HUES64 (cell line): ENCODE data around the gene TEKT1.
"Not testable (repeated sequence)": the region's sequence is repeated elsewhere in the genome, so short reads cannot be mapped to it uniquely, and the experiment has no call there.

ENCODE experiments used
- H3K27ac ChIP-seq: 2 replicates; pipeline ENCODE4 v1.7.0; 2013; ENCODE audit warnings: low read depth, low read length, inconsistent platforms
- H3K27me3 ChIP-seq: 2 replicates; pipeline ENCODE4 v1.6.1; 2013; ENCODE audit warnings: mild to moderate bottlenecking, low read length; ENCODE audit not compliant: insufficient read depth
- H3K36me3 ChIP-seq: 2 replicates; pipeline ENCODE4 v1.6.1; 2013; ENCODE audit warnings: mild to moderate bottlenecking, low read length; ENCODE audit not compliant: insufficient read depth
- H3K4me1 ChIP-seq: 2 replicates; pipeline ENCODE4 v1.6.1; 2013; ENCODE audit warnings: mild to moderate bottlenecking, low read length, moderate library complexity; ENCODE audit not compliant: insufficient read depth
- H3K4me3 ChIP-seq: 2 replicates; pipeline ENCODE4 v1.5.1; 2013; ENCODE audit warnings: mild to moderate bottlenecking, low read length, moderate library complexity
- H3K9ac ChIP-seq: 2 replicates; pipeline ENCODE4 v1.6.1; 2013; ENCODE audit warnings: mild to moderate bottlenecking, low read depth, low read length
- H3K9me3 ChIP-seq: 2 replicates; pipeline ENCODE4 v1.6.1; 2013; ENCODE audit warnings: low read depth, low read length; ENCODE audit not compliant: insufficient read depth
- WGBS: fragments of 150-250, 120-280 bp; methylation state at CpG from one replicate; pipeline ENCODE4 v1.1.7; 2013; ENCODE audit warnings: missing lambda C conversion rate; 5-methylcytosine and 5-hydroxymethylcytosine counted together

TEKT1 gene

GRCh38 chr17:6856051-6856450, 24.5 kb upstream of the TEKT1 start:
- 89% methylated on average over 3 of the region's 3 CpGs for WGBS

DNA sequence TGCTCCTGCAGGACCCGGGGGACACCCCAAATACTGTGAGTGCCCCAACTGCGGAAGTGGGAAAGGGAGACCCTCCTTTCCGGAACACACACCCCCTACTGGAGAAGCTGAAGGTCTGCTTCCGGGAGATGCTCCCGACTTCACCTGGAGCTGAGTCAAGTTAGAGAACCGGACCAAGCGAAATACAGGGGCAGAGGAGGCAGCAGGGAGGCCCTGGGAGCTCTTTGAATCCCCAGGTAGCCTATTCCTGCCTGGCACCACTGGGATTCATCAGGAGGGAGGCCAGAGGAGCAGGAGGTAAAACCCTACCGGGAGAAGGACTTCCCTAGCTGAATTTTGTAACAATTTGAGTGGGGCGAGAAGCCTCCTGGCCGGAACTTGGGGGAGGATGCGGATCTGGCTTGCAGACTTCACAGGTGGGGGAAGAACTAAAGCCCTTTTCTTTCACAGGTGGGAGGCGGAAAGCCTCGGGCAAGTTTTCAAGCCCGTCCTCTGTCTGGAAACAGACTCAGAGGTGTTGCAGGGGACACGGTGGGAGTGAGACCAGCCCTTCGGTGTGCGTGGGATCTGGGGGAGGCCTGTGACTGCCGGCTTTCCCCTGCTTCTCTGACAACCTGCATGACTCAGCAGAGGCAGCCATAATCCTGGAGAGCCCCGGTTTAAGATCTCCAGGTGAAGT, 22.4 kb upstream of the TEKT1 start:
- peak overlapping the region; percentile 63; the same call in 1 of the 2 replicates for H3K27ac ChIP-seq
- no peaks in the 10 kb centered on the region for H3K36me3 ChIP-seq
- H3K4me1 ChIP-seq: 0 out of 2 replicates have a peak, but pooled peaks cover 5% of the 10 kb centered on the region
- peak overlapping the region; percentile 71 for H3K9ac ChIP-seq
- no peaks in the 10 kb centered on the region for H3K9me3 ChIP-seq
- no peaks in the 10 kb centered on the region for H3K27me3 ChIP-seq
- WGBS: 65% methylated on average over 19 of the region's 19 CpGs
- H3K4me3 ChIP-seq: peak overlapping the region; percentile 50

More at GRCh38 chr17:6856051-6856450, 24.5 kb upstream of the TEKT1 start:
- H3K9ac ChIP-seq: no peak overlapping the region
- peaks cover 4% of the 10 kb centered on the region; the same call in 1 of the 2 replicates for H3K27me3 ChIP-seq
- H3K4me3 ChIP-seq: no peak overlapping the region
- H3K27ac ChIP-seq: no peak overlapping the region
- no peaks in the 10 kb centered on the region for H3K36me3 ChIP-seq
- H3K4me1 ChIP-seq: 0 out of 2 replicates have a peak, but pooled peaks cover 5% of the 10 kb centered on the region
- H3K9me3 ChIP-seq: no peaks in the 10 kb centered on the region

GRCh38 chr17:6848545-6849179, 17.1 kb upstream of the TEKT1 start:
- not testable (repeated sequence) for H3K36me3 ChIP-seq, H3K9me3 ChIP-seq, H3K4me1 ChIP-seq, H3K4me3 ChIP-seq, H3K27me3 ChIP-seq, H3K9ac ChIP-seq, H3K27ac ChIP-seq
- WGBS: 76% methylated on average over 7 of the region's 7 CpGs

GRCh38 chr17:6846138-6846537, 14.6 kb upstream of the TEKT1 start:
- 90% methylated on average over 5 of the region's 6 CpGs for WGBS
- not testable (repeated sequence) for H3K9me3 ChIP-seq, H3K27ac ChIP-seq, H3K4me3 ChIP-seq, H3K9ac ChIP-seq, H3K27me3 ChIP-seq, H3K36me3 ChIP-seq, H3K4me1 ChIP-seq

DNA sequence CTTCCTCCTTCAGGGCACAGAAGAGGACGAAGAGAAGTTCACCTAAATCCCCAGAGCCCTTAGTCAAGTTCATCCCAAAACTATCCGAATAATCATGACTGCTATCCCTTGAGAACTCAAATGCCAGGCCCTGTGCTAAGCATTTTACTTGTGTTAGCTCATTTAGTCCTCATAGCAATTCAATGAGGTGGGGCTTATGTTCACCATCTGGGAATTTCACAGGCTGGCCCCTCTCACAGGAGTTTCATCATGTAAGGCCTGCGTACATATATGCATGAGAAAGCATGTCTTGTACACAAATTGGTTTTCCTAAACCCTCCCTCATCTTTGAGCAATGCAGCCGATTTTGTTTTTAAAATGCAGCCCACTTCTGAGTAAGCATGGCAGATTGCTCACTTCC, 12.9 kb upstream of the TEKT1 start:
- not testable (repeated sequence) for H3K4me1 ChIP-seq, H3K9ac ChIP-seq, H3K27ac ChIP-seq, H3K36me3 ChIP-seq, H3K9me3 ChIP-seq, H3K4me3 ChIP-seq
- WGBS: 86% methylated on average over 4 of the region's 4 CpGs
- peaks cover 12% of the 10 kb centered on the region for H3K27me3 ChIP-seq

DNA sequence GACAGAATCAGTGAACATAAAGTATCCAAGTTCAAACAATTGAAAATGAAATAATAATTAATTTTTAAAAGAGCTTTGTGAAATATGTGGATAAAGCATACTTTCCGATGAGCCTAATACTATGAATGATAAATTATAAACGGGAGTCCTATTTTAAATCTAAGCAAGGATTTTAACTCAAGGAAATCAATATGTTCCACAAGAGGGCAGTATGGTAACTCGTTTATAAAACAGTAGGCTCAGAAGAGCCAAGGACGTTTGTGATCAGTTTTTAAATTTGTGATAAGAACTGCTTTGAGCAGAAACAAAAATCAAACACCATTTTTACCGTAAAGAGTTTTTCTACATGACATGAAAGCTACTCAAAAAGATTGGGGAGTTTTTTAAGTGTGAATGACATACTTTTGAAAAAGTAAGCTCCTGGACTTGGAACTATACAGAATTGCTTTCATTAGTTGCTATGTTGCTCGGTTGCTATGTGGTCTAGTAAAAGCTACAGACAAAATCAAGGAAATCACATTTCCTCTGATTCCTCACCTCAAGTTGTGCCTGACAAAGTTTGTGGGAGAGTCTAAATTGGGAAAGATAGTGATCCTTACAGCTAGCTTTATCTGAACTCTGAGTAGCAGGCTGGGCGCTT, 11.8 kb upstream of the TEKT1 start:
- Histone ChIP-seq H3K36me3 (no peaks in the 10 kb centered on the region), H3K9me3 (no peaks in the 10 kb centered on the region), H3K27ac (no peak overlapping the region), H3K4me1 (no peaks in the 10 kb centered on the region), H3K9ac (no peak overlapping the region), H3K27me3 (peaks cover 19% of the 10 kb centered on the region), H3K4me3 (no peak overlapping the region)
- WGBS: 60% methylated on average over 4 of the region's 7 CpGs

DNA sequence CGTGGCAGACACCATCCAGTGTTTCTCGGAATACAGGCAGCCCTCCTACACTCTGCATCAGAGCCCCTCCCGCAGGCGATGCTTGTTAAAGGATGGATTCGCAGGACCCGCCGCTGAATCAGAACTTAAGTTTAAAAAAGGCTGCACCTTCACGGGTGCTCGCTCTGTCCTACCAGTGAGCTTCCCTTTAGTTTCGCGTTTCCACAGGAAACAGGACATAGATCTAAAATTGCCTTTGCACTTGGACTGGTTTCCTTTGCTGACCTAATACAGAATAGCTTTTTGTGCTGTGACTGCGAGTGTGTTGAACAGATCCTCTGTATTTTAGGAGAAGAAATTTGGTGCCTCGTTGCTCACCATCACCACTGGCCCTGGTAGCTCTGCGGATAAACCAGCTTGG, 10.2 kb upstream of the TEKT1 start:
- not testable (repeated sequence) for H3K4me3 ChIP-seq, H3K36me3 ChIP-seq, H3K4me1 ChIP-seq, H3K9ac ChIP-seq, H3K27ac ChIP-seq, H3K9me3 ChIP-seq
- 68% methylated on average over 4 of the region's 14 CpGs for WGBS
- H3K27me3 ChIP-seq: peaks cover 28% of the 10 kb centered on the region

- H3K36me3 ChIP-seq: no peaks in the 10 kb centered on the region
- WGBS: 90% methylated on average over 6 of the region's 7 CpGs
- no peaks in the 10 kb centered on the region for H3K4me1 ChIP-seq
- H3K9ac ChIP-seq: no peak overlapping the region
- H3K4me3 ChIP-seq: no peak overlapping the region
- H3K27ac ChIP-seq: no peak overlapping the region
- peaks cover 54% of the 10 kb centered on the region for H3K27me3 ChIP-seq
- H3K9me3 ChIP-seq: no peaks in the 10 kb centered on the region
These were observed 1.0 kb downstream of the TEKT1 start for GRCh38 chr17:6830383-6830986.

GRCh38 chr17:6823011-6823442, 8.5 kb downstream of the TEKT1 start:
- no peaks in the 10 kb centered on the region for H3K9me3 ChIP-seq
- no peak overlapping the region for H3K27ac ChIP-seq
- H3K4me3 ChIP-seq: no peak overlapping the region
- H3K27me3 ChIP-seq: no peaks in the 10 kb centered on the region
- no peak overlapping the region for H3K9ac ChIP-seq
- H3K4me1 ChIP-seq: no peaks in the 10 kb centered on the region
- H3K36me3 ChIP-seq: no peaks in the 10 kb centered on the region

- H3K9me3 ChIP-seq: no peaks in the 10 kb centered on the region
- 94% methylated on average over 3 of the region's 3 CpGs for WGBS
- no peak overlapping the region for H3K4me3 ChIP-seq
- no peaks in the 10 kb centered on the region for H3K4me1 ChIP-seq
- no peaks in the 10 kb centered on the region for H3K27me3 ChIP-seq
- H3K27ac ChIP-seq: no peak overlapping the region
- no peak overlapping the region for H3K9ac ChIP-seq
- H3K36me3 ChIP-seq: no peaks in the 10 kb centered on the region
These were observed 12.6 kb downstream of the TEKT1 start for GRCh38 chr17:6818938-6819337.

- 96% methylated on average over 2 of the region's 3 CpGs for WGBS
- H3K9ac ChIP-seq, H3K36me3 ChIP-seq, H3K4me3 ChIP-seq, H3K4me1 ChIP-seq, H3K27ac ChIP-seq, H3K27me3 ChIP-seq, H3K9me3 ChIP-seq: not testable (repeated sequence)
These were observed 15.2 kb downstream of the TEKT1 start for GRCh38 chr17:6816368-6816767.
